Omental fat pad (tissue), 4 donors: ENCODE data around the gene CERS3. TPM values are rescaled to one million over a fixed set of nuclear protein-coding genes. Genes with fewer than 3 reads are reported as not detected.
A peak's percentile ranks its signal among the peaks of the same experiment; 100 is the strongest.

Experiments
- ATAC-seq: fragments of 150-250 bp; one replicate; pipeline ENCODE4 v1.9.1; 2016; ENCODE audit warnings: mild to moderate bottlenecking, moderate library complexity; ENCODE audit not compliant: low FRiP score
- DNase-seq: peaks from one replicate; pipeline ENCODE4 v3.0.0-alpha.2; 2019; ENCODE audit warnings: low spot score
- total RNA-seq, 4 donors: library from RNA; depleted of rRNA; stranded (reverse); fragments of >200 nt; gene quantifications; one replicate each; pipeline ENCODE4 v1.1.0, GENCODE V29; 2016
- TF ChIP-seq, protein P1 (sequence below), 3 donors: fragments of 450-650 bp; IDR thresholded peaks; one replicate each; pipeline ENCODE4 v1.5.1; 2016 to 2017; ENCODE audit warnings: antibody characterized with exemption in 3 of 3, mild to moderate bottlenecking in 3 of 3, moderate library complexity in 2 of 3

CERS3 gene
- total RNA-seq, 4 donors from 2014 or later: not detected

DNA sequence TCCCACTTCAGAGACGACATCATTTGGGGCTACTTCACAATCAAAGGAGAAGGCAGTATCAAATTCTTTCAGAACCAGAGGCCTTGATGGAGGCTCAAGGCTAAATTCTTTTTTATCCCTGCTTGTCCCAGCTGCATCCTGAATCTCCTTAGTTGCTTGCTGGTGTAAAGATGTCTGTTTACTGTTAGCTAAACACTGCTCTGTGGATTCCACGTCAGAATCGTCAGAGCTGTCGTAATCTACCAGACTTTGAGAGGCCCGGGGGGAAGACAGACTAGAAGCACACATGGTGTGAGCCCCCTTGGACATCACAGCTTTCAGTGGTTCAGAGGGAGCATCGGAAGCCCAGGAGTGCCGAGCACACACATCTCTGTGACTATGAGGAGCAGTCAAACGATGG is 40.6 kb upstream of the CERS3 start:
- TF ChIP-seq, protein P1, sequence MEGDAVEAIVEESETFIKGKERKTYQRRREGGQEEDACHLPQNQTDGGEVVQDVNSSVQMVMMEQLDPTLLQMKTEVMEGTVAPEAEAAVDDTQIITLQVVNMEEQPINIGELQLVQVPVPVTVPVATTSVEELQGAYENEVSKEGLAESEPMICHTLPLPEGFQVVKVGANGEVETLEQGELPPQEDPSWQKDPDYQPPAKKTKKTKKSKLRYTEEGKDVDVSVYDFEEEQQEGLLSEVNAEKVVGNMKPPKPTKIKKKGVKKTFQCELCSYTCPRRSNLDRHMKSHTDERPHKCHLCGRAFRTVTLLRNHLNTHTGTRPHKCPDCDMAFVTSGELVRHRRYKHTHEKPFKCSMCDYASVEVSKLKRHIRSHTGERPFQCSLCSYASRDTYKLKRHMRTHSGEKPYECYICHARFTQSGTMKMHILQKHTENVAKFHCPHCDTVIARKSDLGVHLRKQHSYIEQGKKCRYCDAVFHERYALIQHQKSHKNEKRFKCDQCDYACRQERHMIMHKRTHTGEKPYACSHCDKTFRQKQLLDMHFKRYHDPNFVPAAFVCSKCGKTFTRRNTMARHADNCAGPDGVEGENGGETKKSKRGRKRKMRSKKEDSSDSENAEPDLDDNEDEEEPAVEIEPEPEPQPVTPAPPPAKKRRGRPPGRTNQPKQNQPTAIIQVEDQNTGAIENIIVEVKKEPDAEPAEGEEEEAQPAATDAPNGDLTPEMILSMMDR (IDR thresholded peaks at IDR 0.05): no peak

DNA sequence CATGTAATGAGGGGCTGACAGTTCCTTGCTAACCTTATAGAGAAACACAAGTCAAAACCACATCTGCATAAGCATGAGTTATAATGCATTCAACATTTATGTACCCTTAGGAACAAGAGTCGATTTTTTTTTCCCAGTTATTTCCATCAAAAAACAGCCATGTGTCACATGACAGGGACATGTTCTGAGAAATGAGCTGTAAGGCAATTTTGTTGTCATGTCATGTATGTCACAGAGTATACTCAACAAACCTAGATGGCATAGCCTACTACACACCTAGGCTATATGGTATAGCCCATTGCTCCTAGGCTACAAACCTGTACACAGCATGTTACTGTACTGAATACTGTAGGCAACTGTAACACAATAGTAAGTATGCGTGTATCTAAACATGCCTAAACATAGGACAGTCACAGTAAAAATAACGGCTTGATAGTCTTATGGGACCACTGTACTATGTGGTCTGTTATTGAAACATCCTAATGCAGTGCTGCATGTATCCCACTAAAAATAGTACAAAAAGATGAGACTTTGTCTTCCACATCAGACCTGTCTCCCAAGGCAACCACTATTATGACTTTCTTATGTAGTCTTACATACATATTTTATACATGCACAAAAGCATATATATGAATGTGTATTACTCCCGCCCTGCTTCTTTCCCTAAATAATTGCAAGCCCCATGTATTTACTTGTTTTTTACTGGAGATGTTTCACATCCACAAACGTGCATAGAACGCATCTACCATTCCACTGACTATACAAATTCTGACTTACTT is 38.3 kb upstream of the CERS3 start:
- ATAC-seq (no peak), DNase-seq (no peak)
- TF ChIP-seq, protein P1 (IDR thresholded peaks at IDR 0.05): no peak

More for the DNA sequence above, 40.6 kb upstream of the CERS3 start:
- no peak for DNase-seq
- ATAC-seq: no peak

DNA sequence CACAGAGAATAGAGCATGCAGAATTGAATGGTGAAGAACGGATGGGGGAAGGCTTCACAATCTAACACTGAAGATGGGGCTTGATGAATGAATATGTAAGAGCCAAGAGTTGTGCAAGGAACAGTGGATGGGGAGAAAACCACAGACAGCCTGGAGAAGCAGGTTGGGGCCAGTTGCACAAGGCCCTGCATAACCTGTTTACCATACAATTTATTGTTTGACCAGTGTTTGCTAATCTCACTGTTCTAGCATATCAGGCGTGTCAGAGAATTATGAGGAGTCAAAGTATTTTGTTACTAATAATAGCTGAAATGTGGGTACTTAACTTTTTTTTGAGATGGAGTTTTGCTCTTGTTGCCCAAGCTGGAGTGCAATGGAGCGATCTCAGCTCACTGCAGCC is 36.8 kb upstream of the CERS3 start:
- ATAC-seq: no peak
- TF ChIP-seq, protein P1 (IDR thresholded peaks at IDR 0.05): no peak
- no peak for DNase-seq

DNA sequence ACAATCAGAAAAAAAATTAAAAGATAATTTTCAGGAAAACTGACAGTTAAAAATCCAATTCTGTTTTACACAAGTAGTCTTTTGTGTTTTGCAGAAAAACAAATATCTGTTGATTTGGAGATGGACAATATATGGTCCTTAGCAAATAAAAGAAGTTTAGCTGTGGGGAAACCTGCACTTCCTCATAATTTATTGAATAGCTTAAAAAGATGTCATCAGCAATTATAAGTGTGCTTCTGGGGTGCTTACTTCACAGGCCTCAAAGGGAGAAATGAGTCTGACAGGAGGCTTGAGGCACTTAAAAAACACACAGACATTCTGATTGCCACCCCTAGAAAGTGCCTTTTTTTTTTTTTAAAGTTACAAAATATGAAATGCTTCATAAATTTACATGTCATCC is 31.6 kb upstream of the CERS3 start:
- TF ChIP-seq, protein P1 (IDR thresholded peaks at IDR 0.05): no peak
- ATAC-seq (no peak), DNase-seq (no peak)

DNA sequence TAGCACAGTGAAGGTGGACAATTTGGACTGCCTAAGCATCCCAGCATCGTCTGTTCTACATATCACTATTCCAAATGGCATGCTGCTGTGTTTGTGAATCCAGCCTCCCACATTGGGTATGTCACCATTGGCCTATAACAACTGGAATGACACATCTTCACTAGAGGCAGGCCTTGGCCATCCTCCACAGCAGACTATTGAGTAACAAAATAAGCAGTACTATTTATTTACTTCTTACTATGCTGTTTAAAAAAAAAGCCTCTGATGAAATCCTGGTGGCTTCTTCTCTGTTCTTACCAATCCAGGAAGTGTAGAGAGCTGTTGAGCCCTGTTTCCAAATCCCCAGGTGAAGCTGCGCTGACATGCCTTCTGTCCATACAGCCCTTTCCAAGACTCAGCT is 30.6 kb upstream of the CERS3 start:
- no peak for DNase-seq
- ATAC-seq: peak; percentile 73
- TF ChIP-seq, protein P1 (IDR thresholded peaks at IDR 0.05): no peak

DNA sequence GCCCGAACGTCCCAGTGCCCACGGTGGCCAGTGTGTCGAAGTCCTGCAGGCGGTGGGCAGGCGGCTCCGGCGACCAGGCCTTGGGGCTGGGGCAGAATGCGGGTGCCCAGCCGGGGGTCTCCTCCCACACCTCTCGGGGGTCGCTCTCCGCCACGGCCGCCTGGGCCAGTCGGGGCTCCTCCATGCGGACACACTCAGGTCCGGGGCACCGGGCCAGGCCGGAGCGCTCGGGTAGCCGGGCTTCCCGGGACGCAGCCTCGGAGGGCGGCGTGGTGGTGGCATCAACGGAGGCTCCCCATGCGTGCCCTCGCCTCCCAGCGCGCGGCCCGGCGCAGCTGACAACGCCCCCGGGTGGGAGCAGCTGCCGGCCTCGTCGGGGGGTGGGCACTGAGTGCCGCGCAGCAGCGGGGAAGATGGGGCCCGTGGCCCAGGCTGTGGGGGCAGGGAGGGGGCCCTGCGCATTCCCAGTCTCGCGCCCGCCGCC is 30.1 kb upstream of the CERS3 start:
- TF ChIP-seq, protein P1 (IDR thresholded peaks at IDR 0.05): no peak
- DNase-seq (no peak), ATAC-seq (no peak)

DNA sequence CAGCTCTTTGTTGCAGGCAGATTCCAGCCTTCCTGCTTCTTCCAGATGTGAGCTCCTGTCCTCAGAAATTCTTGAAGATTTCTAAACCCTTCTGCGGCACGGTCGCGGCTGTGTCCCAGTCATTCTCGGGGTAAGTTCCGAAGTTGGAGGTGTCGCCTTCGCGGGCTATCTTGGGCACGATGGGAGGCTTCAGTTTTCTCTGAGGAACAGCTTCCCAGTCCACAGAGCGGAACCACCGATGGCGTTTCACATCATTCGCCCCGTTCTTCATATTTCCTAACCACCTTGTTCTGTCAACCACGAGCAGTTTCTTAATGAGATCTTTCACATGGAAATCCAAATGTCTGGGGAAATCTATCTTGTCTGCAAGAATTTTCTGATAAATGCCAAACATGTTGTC is 24.7 kb upstream of the CERS3 start:
- ATAC-seq (no peak), DNase-seq (no peak)
- TF ChIP-seq, protein P1 (IDR thresholded peaks at IDR 0.05): no peak
